VCaP (cell line): Measurements from ENCODE around the gene C10orf95.

Experiments used
- H3K27ac ChIP-seq: fragments of 450-650 bp; 2 replicates; pipeline ENCODE4 v1.5.1; 2017
- CTCF ChIP-seq: fragments of 450-650 bp; conservative IDR thresholded peaks from 2 replicates; pipeline ENCODE4 v1.5.1; 2017; ENCODE audit warnings: mild to moderate bottlenecking, moderate library complexity

C10orf95 gene

GRCh38 chr10:102431452-102432124 is 19.8 kb downstream of the C10orf95 start:
- H3K27ac ChIP-seq: peak overlapping the region; percentile 87

GRCh38 chr10:102429468-102429867 is 21.9 kb downstream of the C10orf95 start:
- H3K27ac ChIP-seq: no peak overlapping the region
- no peak for TF ChIP-seq CTCF

More at GRCh38 chr10:102431452-102432124, 19.8 kb downstream of the C10orf95 start:
- no peak for TF ChIP-seq CTCF

GRCh38 chr10:102426803-102427287 is 24.5 kb downstream of the C10orf95 start:
- no peak overlapping the region for H3K27ac ChIP-seq
- TF ChIP-seq CTCF: no peak

GRCh38 chr10:102425444-102425843 is 25.9 kb downstream of the C10orf95 start:
- no peak overlapping the region for H3K27ac ChIP-seq

GRCh38 chr10:102424916-102425315 is 26.4 kb downstream of the C10orf95 start:
- TF ChIP-seq CTCF: no peak
- no peak overlapping the region for H3K27ac ChIP-seq

More at GRCh38 chr10:102425444-102425843, 25.9 kb downstream of the C10orf95 start:
- TF ChIP-seq CTCF: no peak

- no peak overlapping the region for H3K27ac ChIP-seq
Measured at GRCh38 chr10:102424145-102424544, 27.2 kb downstream of the C10orf95 start.

More at GRCh38 chr10:102424145-102424544, 27.2 kb downstream of the C10orf95 start:
- no peak for TF ChIP-seq CTCF
